GM12892 (cell line): ENCODE data around the gene LYG1. TPM values are rescaled to one million over a fixed set of nuclear protein-coding genes. Genes with fewer than 3 reads are reported as not detected.
"Not testable (repeated sequence)": the region's sequence is repeated elsewhere in the genome, so short reads cannot be mapped to it uniquely, and the experiment has no call there.

ENCODE experiments used
- DNase-seq: peaks from one replicate; pipeline ENCODE4 v3.0.0; 2011; ENCODE audit not compliant: insufficient read length
- FAIRE-seq: peaks from 2 replicates; lab custom pipeline; 2011; peaks lifted over from hg19 to GRCh38; lab: Jason Lieb, UNC
- POLR2A ChIP-seq: IDR thresholded peaks from 2 replicates; pipeline ENCODE4 v1.6.1; 2011; ENCODE audit warnings: low read depth, low read length, control low read depth
- POLR2AphosphoS5 ChIP-seq: IDR thresholded peaks from 2 replicates; pipeline ENCODE4 v1.6.1; 2011; ENCODE audit warnings: low read depth, low read length, control low read depth
- TAF1 ChIP-seq: IDR thresholded peaks from 2 replicates; pipeline ENCODE4 v1.6.1; 2011; ENCODE audit warnings: low read depth, mild to moderate bottlenecking, control low read depth, low read length, borderline replicate concordance
- polyA plus RNA-seq: library from polyadenylated mRNA; unstranded; fragments of >200 nt; gene quantifications from one replicate; pipeline ENCODE4 v1.2.1, GENCODE V29; 2012; ENCODE audit warnings: missing spikeins, inconsistent platforms; ENCODE audit not compliant: missing spikeins

LYG1 gene
- 1.5 TPM for polyA plus RNA-seq

DNA sequence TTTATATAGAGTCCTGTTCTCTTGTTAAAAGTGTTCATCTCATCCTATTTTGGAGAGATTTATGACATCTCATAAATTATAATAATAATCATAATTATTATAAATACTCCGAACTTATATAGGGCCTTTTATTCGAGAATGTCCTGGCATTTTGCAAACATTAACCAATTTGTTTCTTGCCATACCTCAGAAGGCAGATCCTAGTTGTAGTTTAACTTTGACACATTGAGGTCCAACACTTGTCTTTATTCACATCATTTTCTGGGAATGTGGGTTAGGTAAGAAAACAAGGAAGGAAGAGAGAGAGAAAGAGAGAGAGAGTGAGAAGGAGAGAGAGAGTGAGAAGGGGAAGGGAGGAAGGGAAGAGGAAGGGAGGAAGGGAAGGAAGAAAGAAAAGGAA lies at the start of gene LYG1:
TSS of gene LYG1 (minus strand) at position 101 of the 400 bp plus-strand sequence. CDS start 5,527 bp downstream, outside the sequence.
- not testable (repeated sequence) for DNase-seq, FAIRE-seq

DNA sequence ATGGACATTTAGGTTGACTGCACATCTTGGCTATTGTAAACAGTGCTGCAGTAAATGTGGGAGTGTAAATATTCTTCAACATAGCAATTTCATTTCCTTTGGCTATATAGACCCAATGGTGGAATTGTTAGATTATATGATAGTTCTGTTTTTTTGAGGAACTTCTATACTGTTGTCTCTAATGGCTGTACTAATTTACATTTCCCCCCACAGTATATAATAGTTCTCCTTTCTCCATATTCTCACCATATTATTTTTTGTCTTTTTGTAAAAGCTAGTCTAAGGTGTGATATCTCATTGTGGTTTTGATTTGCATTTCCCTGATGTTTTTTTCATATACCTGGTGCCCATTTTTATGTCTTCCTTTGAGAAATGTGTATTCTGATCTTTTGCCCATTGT lies 49.2 kb upstream of the LYG1 start:
- FAIRE-seq (no peak), DNase-seq (no peak)
- TF ChIP-seq POLR2A (no peak), TAF1 (no peak), POLR2AphosphoS5 (no peak)

DNA sequence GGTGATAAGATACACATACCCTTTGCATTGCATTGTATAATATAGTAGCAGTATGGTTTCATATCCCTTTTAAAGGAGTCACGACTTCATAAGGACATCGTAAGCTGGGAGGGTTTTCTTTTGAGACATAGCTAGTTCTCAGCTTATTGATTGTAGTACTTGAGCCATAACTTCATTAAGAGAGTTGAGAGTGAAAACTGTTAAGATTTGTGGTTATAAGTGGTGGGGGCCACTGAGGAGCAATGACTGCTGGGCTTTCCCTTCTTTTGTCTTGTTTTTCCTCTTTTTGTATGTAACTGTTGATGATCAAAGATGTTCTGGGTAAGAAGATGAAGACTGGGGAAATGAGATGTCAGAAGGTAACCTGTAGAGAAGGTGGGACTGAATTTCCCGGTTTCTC lies 47.2 kb upstream of the LYG1 start:
- no peak for DNase-seq
- no peak for TF ChIP-seq POLR2AphosphoS5
- TF ChIP-seq POLR2A, result no peak
- TF ChIP-seq TAF1, result no peak
- FAIRE-seq, result no peak

DNA sequence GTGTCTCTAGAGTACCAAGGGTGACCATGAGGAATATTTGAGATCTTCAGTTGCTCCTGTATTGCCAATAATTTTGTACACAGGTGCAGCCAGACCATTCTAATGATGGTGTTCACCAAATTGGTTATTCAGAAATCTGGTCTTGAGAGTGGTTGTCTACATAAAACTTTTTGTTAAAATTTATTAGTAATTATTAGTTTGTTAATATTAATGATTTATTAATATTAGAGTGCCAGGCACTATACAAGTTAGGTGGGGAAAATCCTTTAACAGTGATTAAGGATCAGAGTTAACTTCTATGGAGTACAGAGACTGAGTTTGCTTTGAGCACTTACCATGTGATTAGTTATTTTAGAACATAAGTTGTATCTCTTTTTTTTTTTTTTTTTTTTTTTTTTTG lies 45.2 kb upstream of the LYG1 start:
- FAIRE-seq, result no peak
- no peak for TF ChIP-seq POLR2A
- no peak for TF ChIP-seq POLR2AphosphoS5
- TF ChIP-seq TAF1, result no peak
- DNase-seq, result no peak

DNA sequence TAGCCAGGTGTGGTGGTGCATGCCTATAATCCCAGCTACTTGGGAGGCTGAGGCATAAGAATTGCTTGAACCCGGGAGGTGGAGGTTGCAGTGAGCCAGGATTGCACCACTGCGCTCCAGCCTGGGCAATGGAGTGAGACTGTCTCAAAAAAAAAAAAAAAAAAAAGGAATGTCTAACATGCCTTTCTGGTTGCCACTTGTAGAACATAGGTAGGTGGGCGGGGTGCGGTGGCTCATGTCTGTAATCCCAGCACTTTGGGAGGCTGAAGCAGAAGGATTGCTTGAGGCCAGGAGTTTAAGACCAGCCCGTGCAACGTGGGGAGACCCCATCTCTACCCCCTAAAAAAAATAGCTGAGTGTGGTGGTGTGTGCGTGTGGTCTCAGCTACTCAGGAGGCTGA lies 44.4 kb upstream of the LYG1 start:
- not testable (repeated sequence) for DNase-seq, FAIRE-seq

DNA sequence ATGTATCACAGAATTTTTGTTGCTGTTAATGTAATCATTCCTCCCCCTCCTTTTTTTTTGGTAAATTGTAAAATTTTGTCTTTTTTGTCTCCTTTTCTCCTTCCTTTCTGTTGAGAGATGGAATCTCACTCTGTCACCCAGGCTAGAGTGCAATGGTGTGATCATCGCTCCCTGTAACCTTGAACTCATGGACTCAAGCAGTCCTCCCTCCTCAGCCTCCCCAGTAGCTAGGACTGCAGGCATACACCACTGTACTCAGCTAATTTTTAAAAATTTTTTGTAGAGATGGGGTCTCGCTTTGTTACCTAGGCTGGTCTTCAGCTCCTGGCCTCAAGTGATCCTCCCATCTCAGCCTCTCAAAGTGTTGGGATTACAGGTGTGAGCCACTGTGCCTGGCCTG lies 41.5 kb upstream of the LYG1 start:
- FAIRE-seq, result no peak
- no peak for TF ChIP-seq POLR2AphosphoS5
- TF ChIP-seq TAF1, result no peak
- no peak for TF ChIP-seq POLR2A
- DNase-seq, result no peak

DNA sequence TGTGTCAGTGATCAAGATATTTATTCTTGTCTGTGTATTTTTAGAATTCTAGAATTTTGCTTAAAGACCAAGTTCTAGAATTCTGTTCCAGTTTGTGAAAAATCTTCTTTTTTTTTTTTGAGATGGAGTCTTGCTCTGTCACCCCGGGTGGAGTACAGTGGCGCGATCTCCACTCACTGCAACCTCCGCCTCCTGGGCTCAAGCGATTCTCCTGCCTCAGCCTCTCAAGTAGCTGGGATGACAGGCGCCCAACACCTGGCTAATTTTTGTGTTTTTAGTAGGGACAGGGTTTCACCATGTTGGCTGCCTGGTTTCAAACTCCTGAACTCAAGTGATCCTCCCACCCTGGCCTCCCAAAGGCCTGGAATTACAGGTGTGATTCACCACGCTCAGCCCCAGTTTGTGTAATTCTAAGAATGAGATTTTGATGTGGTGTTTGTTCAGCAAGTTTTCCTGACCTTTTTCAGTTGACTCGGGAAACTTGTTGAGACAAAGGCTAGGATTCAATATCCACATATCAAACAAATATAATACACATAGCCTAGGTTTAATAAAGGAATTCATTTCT lies 39.8 kb upstream of the LYG1 start:
- FAIRE-seq (no peak), DNase-seq (no peak)
- TF ChIP-seq POLR2AphosphoS5 (no peak), TAF1 (no peak), POLR2A (no peak)

DNA sequence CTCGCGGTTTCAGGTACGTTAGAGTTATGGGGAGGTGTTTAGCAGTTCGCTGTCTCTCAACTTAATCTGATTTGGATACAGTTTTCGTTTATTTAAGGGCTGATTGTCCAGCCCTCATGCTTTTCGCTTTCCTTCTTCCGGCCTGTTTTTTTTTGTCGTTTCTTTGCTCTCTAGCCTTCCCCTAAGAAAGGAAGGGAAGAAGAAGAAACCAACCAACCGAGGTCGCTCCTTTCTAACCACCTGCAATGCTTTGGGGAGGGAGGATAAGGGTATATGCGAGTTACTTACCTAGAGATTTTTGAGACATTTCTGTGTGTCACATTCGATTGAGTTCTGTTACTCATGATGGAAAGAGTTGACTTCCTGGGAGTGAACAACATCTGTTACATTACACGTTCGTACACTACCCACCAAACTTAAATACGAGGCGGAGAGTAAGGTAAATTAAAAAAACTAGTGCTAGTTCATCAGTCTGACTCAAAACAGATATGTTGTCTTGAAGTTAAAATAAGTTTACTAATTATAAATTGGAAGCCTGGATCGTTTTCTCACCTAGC lies 37.1 kb upstream of the LYG1 start:
- TF ChIP-seq TAF1, result no peak
- TF ChIP-seq POLR2AphosphoS5, result no peak; the same call in 1 of the 2 replicates
- no peak for TF ChIP-seq POLR2A
- peak; percentile 50 for FAIRE-seq
- no peak for DNase-seq

DNA sequence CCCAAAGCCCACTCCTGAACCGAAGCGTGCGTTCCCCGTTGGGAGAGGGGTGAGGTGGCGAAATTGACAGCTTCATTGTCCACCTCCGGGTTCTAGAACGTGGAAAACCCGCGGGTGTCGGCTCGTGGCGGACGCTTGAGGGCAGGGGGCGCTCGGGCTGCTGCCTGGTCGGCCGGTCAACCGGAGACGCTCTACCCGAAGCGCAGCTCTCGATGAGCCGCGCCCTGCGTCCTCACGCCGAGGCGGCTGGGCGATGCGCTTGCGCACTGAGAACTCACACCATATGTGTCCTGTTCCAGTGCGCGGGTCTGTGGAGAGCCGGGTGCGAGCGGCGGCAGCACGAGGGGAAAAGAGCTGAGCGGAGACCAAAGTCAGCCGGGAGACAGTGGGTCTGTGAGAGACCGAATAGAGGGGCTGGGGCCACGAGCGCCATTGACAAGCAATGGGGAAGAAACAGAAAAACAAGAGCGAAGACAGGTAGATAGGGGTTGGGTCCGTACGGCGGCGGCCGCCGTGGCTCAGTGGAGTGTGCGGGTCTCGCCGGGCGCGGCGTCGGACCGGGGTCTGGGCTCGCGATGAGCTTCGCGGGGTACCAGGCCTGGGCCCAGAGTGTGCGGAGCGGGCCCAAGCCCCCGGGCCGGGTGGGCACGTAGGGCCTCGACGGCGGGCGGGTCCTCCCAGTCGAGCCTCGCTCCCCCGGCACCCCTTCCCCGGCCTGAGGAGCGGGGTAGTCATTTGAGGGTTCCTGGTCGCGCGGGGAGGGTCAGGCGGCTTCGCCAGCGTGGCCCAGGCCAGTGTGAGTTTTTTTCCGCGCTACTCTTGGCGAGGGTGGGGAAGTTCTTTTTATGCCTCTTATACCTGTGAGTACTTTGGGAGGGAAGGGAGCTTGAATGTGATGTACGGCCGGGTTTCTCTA lies 36.4 kb upstream of the LYG1 start, which contains the start of gene EIF5B:
TSS of gene EIF5B (plus strand) at position 277 of the 916 bp plus-strand sequence. CDS start at position 443, 166 bp downstream.
- FAIRE-seq (peak; percentile 93), DNase-seq (peak; percentile 81)
- TF ChIP-seq POLR2AphosphoS5 (peak; percentile 94), TAF1 (peak; percentile 75), POLR2A (peak; percentile 90)

DNA sequence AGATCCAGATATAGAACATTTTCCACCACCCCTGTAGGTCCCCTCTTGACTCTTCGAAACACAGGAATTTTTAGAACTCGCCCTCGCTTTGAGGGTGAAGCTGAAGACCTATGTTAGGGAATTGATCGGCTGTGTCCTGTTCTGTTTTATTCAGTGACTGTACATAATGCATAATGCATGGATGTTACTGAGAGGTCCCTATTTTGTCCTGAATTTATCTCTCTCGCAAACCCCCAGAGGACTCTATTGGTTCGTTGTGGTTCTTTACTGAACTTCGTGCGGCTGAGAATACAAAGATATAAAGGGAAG lies 35.8 kb upstream of the LYG1 start:
- no peak for FAIRE-seq
- no peak for TF ChIP-seq TAF1
- no peak for TF ChIP-seq POLR2AphosphoS5
- no peak for TF ChIP-seq POLR2A

DNA sequence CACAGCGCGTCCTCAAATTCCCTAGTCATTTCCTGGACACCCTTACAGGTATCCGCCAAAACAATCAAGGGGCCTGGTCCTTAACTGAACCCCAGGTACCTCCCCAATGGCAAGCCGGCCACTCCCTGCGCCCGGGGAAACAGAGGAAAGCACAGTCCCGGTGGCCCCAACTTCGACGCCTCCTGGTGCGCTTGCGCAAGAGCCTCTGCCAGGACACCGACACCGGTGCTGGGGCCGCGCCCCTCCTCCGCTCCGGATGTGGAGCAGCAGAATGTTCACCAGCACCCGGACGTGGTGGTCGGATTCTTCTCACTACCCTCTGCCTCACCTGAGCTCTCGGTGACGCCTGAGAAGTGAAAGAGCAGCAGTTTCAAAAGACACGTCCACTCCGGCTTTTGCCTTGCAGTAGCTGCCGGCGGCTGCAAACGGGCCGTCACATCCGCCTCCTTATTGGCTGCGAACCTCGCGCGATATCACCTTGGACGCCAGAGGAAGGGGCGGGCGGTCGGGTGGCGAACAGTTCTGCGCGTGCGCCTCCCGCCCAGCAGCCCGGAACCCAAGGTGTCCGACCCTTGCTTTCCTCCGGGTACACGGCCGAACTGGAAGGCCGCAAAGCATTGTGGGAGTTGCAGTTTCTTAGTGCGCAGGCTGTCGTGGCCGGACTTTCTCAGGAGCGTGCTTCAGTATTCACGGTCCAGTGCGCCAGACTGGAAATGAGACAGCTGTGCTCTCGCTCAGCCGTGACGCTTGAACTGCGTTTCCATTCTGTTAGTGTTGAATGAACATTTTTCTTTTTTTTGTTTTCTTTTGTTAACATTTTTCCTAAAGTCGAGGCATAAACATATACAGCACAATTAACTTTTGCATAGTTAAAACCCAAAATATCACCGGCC lies 35.2 kb upstream of the LYG1 start, which contains the start of gene TXNDC9:
TSS of gene TXNDC9 (minus strand) at position 423 of the 893 bp plus-strand sequence. CDS start 3,123 bp downstream, outside the sequence.
- FAIRE-seq (peak; percentile 93), DNase-seq (peak; percentile 85)
- TF ChIP-seq TAF1 (peak; percentile 92), POLR2AphosphoS5 (peak; percentile 99), POLR2A (peak; percentile 98)

More for the DNA sequence above, 35.8 kb upstream of the LYG1 start:
- no peak for DNase-seq
